ENCODE results near the gene CCIN.
"Not testable (repeated sequence)": the region's sequence is repeated elsewhere in the genome, so short reads cannot be mapped to it uniquely, and the experiment has no call there.

The CCIN gene

GRCh38 chr9:36141288-36141687, 27.9 kb upstream of the CCIN start:
- no peak for DNase-seq

- no peak for DNase-seq
These were observed 27.4 kb upstream of the CCIN start for GRCh38 chr9:36141761-36142160.

GRCh38 chr9:36142510-36143244, 26.5 kb upstream of the CCIN start:
- peak; percentile 28 to 30 for DNase-seq

- DNase-seq = no peak
These were observed 25.9 kb upstream of the CCIN start for GRCh38 chr9:36143245-36143641.

- peak; percentile 20 to 25 for DNase-seq
These were observed 24.6 kb upstream of the CCIN start for GRCh38 chr9:36144309-36145232.

GRCh38 chr9:36145970-36146369, 23.2 kb upstream of the CCIN start:
- DNase-seq = no peak

GRCh38 chr9:36146651-36147050, 22.5 kb upstream of the CCIN start:
- DNase-seq = no peak

- DNase-seq = no peak
These were observed 21.6 kb upstream of the CCIN start for GRCh38 chr9:36147441-36148175.

- DNase-seq = peak; percentile 9 to 25
These were observed 20.7 kb upstream of the CCIN start for GRCh38 chr9:36148311-36149051.

GRCh38 chr9:36149197-36149596, 20.0 kb upstream of the CCIN start:
- DNase-seq = no peak

- DNase-seq = peak; percentile 25 to 27
These were observed 18.4 kb upstream of the CCIN start for GRCh38 chr9:36150574-36151315.

- peak; percentile 80 to 87 for DNase-seq
These were observed 17.6 kb upstream of the CCIN start for GRCh38 chr9:36151316-36152210.

- no peak for DNase-seq
These were observed 16.3 kb upstream of the CCIN start for GRCh38 chr9:36152741-36153438.

GRCh38 chr9:36153746-36154145, 15.4 kb upstream of the CCIN start:
- no peak for DNase-seq

GRCh38 chr9:36154331-36154952, 14.7 kb upstream of the CCIN start:
- peak; percentile 69 to 83 for DNase-seq

GRCh38 chr9:36156116-36156515, 13.1 kb upstream of the CCIN start:
- no peak for DNase-seq

- DNase-seq = peak; percentile 33 to 56
These were observed 11.1 kb upstream of the CCIN start for GRCh38 chr9:36158122-36158521.

- DNase-seq = no peak
These were observed 10.3 kb upstream of the CCIN start for GRCh38 chr9:36158917-36159316.

- DNase-seq = not testable (repeated sequence)
These were observed 9.7 kb upstream of the CCIN start for GRCh38 chr9:36159509-36159908.

GRCh38 chr9:36160126-36160525, 9.1 kb upstream of the CCIN start:
- DNase-seq = not testable (repeated sequence)
